ENCODE measurements around the gene EGFLAM. TPM values are rescaled to one million over a fixed set of nuclear protein-coding genes. Genes with fewer than 3 reads are reported as not detected.

The EGFLAM gene
- total RNA-seq, 2 donors from 2014 or later: not detected

DNA sequence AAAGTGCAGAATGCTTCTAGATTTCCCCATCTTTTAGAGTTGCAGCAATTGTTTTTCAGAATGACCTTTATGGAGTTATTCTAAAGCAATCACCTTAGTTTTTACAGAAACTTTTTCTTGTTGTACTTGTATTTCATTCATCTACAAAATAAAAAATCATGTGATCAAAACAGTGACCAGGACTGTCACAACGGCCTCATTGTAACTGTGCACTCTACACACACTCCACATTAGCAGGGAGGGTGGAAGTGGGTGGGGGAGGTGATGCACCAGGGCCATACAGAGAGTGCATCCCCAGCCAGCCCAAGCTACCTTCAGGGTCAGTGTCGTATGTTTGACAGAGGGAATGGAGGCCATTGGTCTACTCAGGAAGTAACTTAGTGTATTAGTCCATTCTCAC is 26.9 kb downstream of the EGFLAM start:
- Mint-ChIP-seq H3K9me3 (no peaks in the 10 kb centered on the region), H3K27ac (no peak overlapping the region), H3K27me3 (ENCODE audit: low read depth) (no peaks in the 10 kb centered on the region), H3K36me3 (ENCODE audit: insufficient read depth in 2 of 2) (no peaks in the 10 kb centered on the region), H3K4me3 (no peak overlapping the region), H3K4me1 (ENCODE audit: low read depth) (no peaks in the 10 kb centered on the region)
- DNase-seq (no peak), ATAC-seq (replicated peaks in 1 of 2) (no peak)

DNA sequence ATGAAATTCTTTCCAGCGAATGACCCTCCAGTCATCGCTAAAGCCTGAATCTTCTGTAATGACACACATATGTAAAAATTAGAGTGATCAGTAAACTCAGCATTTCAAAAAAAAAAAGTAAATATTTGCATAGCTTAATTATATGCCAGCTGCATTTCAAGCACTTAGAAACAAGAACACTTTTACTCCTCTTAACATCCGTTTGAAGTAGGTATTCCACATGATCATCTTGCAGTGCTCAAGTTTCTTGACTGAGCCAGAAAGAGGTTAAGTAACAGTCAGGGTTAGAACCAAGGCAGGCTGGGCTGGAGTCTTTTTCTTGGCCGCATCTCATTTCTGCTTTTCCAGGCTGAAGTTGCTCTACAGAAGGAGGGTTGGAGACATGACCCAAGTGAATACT is 27.6 kb downstream of the EGFLAM start:
- peaks cover under 1% of the 10 kb centered on the region for H3K4me1 Mint-ChIP-seq (ENCODE audit: low read depth)
- no peaks in the 10 kb centered on the region for H3K9me3 Mint-ChIP-seq
- no peak overlapping the region for H3K4me3 Mint-ChIP-seq
- DNase-seq (no peak), ATAC-seq (replicated peaks in 1 of 2) (no peak)
- H3K27me3 Mint-ChIP-seq (ENCODE audit: low read depth): no peaks in the 10 kb centered on the region
- H3K36me3 Mint-ChIP-seq (ENCODE audit: insufficient read depth in 2 of 2): no peaks in the 10 kb centered on the region
- H3K27ac Mint-ChIP-seq: no peak overlapping the region

- DNase-seq (no peak), ATAC-seq (replicated peaks in 1 of 2) (no peak)
- Mint-ChIP-seq H3K36me3 (ENCODE audit: insufficient read depth in 2 of 2) (no peaks in the 10 kb centered on the region), H3K9me3 (no peaks in the 10 kb centered on the region), H3K4me3 (no peak overlapping the region), H3K27ac (no peak overlapping the region), H3K27me3 (ENCODE audit: low read depth) (no peaks in the 10 kb centered on the region), H3K4me1 (ENCODE audit: low read depth) (peaks cover 5% of the 10 kb centered on the region)
These were observed 28.8 kb downstream of the EGFLAM start for GRCh38 chr5:38287124-38287523.

DNA sequence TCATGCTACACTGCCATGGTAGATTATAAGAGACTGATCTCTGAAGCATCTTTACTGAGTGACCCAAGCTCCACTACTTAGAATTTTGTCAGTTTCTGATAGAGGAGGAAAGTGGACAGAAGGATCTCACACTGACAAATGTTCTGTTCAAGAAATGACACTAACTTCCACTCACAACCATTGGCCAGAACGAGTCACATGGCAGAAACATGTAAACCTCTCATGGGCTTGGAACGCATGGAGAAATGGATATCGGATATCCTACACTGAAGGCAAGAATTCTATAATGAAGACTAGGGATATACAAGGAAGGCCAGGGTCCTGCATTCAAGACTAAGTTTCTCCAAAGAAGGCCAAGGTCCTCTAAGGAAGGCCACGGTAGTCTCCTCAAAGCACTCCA is 31.1 kb downstream of the EGFLAM start:
- Mint-ChIP-seq H3K4me1 (ENCODE audit: low read depth) (peaks cover 5% of the 10 kb centered on the region), H3K9me3 (no peaks in the 10 kb centered on the region), H3K27ac (no peak overlapping the region), H3K4me3 (no peak overlapping the region), H3K36me3 (ENCODE audit: insufficient read depth in 2 of 2) (no peaks in the 10 kb centered on the region), H3K27me3 (ENCODE audit: low read depth) (no peaks in the 10 kb centered on the region)
- ATAC-seq (replicated peaks in 1 of 2) (no peak), DNase-seq (no peak)

GRCh38 chr5:38290028-38290653 is 31.8 kb downstream of the EGFLAM start:
- Mint-ChIP-seq H3K9me3 (no peaks in the 10 kb centered on the region), H3K27me3 (ENCODE audit: low read depth) (peaks cover 4% of the 10 kb centered on the region), H3K4me1 (ENCODE audit: low read depth) (peaks cover 5% of the 10 kb centered on the region), H3K27ac (no peak overlapping the region), H3K36me3 (ENCODE audit: insufficient read depth in 2 of 2) (no peaks in the 10 kb centered on the region), H3K4me3 (no peak overlapping the region)
- no peak for ATAC-seq (replicated peaks in 1 of 2)
- DNase-seq: no peak

DNA sequence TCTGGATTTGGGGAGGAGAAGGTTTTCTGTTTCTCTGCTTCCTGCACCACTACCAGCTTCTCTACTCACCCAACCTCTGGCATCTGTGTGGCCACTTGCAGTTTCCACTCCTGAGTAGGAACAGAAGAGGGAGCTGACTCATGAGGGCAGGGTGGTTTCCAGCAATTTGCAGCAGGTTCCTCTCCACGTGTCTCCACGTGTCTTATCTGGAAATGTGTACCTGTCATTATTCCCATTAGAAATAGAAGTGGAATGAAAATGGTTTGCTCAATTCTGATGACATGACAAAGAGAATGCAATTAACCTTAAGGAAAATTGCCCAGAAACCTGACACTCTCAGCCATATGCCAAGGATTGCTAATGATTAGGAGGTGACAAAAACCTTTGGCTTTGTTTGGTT is 33.0 kb downstream of the EGFLAM start:
- Mint-ChIP-seq H3K4me3 (no peak overlapping the region), H3K36me3 (ENCODE audit: insufficient read depth in 2 of 2) (no peaks in the 10 kb centered on the region), H3K4me1 (ENCODE audit: low read depth) (peaks cover 5% of the 10 kb centered on the region), H3K9me3 (no peaks in the 10 kb centered on the region), H3K27me3 (ENCODE audit: low read depth) (peaks cover 12% of the 10 kb centered on the region), H3K27ac (no peak overlapping the region)
- ATAC-seq (replicated peaks in 1 of 2) (no peak), DNase-seq (no peak)

DNA sequence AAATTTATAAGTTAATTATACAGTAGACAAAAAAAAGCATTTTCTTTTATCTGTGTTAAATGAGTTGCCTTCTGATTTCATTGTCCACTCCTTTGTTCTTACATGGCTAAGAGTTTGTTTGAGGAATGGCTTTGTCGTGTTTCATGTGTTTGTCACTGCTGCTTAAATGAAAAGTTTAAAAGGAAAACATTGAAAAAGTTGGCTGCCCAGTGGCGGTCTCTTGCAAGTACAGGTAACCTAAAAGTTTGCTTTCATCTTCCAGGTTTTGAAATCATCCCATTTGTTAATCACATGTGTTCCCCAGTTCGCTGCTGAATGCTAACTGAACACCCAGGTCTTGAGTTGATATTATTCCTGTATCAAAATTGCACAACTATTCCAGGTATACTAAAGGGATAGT is 33.9 kb downstream of the EGFLAM start:
- no peak overlapping the region for H3K4me3 Mint-ChIP-seq
- H3K36me3 Mint-ChIP-seq (ENCODE audit: insufficient read depth in 2 of 2): no peaks in the 10 kb centered on the region
- no peak for DNase-seq
- peaks cover 5% of the 10 kb centered on the region for H3K4me1 Mint-ChIP-seq (ENCODE audit: low read depth)
- no peaks in the 10 kb centered on the region for H3K9me3 Mint-ChIP-seq
- no peak for ATAC-seq (replicated peaks in 1 of 2)
- H3K27ac Mint-ChIP-seq: no peak overlapping the region
- peaks cover 12% of the 10 kb centered on the region for H3K27me3 Mint-ChIP-seq (ENCODE audit: low read depth)

DNA sequence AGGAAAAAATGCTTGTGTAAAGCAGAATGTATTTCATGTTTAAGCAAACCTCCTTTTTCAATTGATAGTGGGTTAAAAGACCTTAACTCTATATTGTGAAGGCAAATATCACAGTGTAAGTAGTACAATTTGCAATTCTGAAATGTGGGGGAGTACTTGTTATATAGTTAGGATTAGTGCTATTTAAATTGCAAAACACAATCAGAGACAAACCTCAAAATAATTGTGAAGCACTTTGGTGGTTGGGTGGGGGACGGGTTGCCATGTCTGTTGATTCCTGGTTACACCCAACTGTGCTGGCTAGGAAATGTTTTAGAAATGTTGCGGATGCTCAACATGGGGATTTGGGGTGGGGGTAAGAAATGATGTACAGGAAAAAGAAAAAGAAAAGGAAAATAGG is 37.4 kb downstream of the EGFLAM start:
- Mint-ChIP-seq H3K27ac (no peak overlapping the region), H3K4me1 (ENCODE audit: low read depth) (peaks cover 5% of the 10 kb centered on the region), H3K27me3 (ENCODE audit: low read depth) (peaks cover 18% of the 10 kb centered on the region), H3K4me3 (no peak overlapping the region), H3K36me3 (ENCODE audit: insufficient read depth in 2 of 2) (no peaks in the 10 kb centered on the region), H3K9me3 (peaks cover 2% of the 10 kb centered on the region in 2 donors)
- no peak for ATAC-seq (replicated peaks in 1 of 2)
- no peak for DNase-seq

DNA sequence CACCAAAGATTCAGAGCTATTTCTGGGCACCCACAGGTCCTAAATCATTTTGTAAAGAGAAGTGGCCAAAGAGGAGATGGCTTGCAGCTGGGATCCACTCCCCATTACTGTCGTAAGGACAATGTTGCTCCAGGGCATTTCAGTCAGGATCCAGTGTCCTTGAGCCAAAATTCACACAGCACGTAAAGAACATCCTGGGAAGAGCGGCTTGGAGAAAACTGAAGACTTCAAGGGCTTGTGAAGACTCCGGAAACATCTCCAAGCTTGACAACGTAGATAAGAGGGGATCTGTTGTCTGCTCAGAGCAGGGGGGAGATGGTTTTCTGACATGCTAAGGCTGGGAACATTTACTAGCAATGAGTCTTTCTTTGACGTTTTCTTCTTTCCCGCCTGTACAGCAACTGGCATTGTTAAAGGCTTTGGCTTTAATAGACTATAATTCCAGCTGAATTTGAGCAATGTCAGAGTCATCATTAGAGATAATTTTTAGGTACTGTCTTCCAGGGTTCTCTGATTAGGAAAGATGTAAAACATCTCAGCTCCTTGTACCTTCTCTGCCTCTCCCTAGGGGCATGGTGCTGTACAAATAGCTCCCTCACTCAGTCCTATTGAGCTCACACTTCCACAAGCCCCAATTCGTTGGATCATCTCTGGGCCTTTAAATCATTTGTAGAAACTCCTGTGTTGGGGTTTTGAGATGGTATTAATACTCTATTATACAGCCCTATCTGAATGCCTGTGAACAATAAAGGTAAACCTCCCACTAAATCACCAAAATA is 39.7 kb downstream of the EGFLAM start:
- ATAC-seq (replicated peaks in 1 of 2): no peak
- Mint-ChIP-seq H3K27me3 (ENCODE audit: low read depth) (peaks cover 18% of the 10 kb centered on the region), H3K4me1 (ENCODE audit: low read depth) (no peaks in the 10 kb centered on the region), H3K36me3 (ENCODE audit: insufficient read depth in 2 of 2) (no peaks in the 10 kb centered on the region), H3K4me3 (no peak overlapping the region), H3K9me3 (peaks cover 7% of the 10 kb centered on the region in 2 donors), H3K27ac (no peak overlapping the region)
- DNase-seq: no peak

- Mint-ChIP-seq H3K27ac (no peak overlapping the region), H3K4me1 (ENCODE audit: low read depth) (no peaks in the 10 kb centered on the region), H3K36me3 (ENCODE audit: insufficient read depth in 2 of 2) (peaks cover 1 to 3% of the 10 kb centered on the region in 2 donors), H3K9me3 (peaks cover 7 to 10% of the 10 kb centered on the region in 2 donors), H3K27me3 (ENCODE audit: low read depth) (peaks cover 18% of the 10 kb centered on the region), H3K4me3 (no peak overlapping the region)
- no peak for ATAC-seq (replicated peaks in 1 of 2)
- no peak for DNase-seq
These were observed 41.2 kb downstream of the EGFLAM start for GRCh38 chr5:38299585-38299984.

- Mint-ChIP-seq H3K36me3 (ENCODE audit: insufficient read depth in 2 of 2) (peaks cover 2 to 9% of the 10 kb centered on the region in 2 donors), H3K27me3 (ENCODE audit: low read depth) (no peaks in the 10 kb centered on the region), H3K27ac (no peak overlapping the region), H3K9me3 (peaks cover 18 to 19% of the 10 kb centered on the region in 2 donors), H3K4me1 (ENCODE audit: low read depth) (no peaks in the 10 kb centered on the region), H3K4me3 (no peak overlapping the region)
- DNase-seq: no peak
- no peak for ATAC-seq (replicated peaks in 1 of 2)
These were observed 46.8 kb downstream of the EGFLAM start for GRCh38 chr5:38305148-38305547.

DNA sequence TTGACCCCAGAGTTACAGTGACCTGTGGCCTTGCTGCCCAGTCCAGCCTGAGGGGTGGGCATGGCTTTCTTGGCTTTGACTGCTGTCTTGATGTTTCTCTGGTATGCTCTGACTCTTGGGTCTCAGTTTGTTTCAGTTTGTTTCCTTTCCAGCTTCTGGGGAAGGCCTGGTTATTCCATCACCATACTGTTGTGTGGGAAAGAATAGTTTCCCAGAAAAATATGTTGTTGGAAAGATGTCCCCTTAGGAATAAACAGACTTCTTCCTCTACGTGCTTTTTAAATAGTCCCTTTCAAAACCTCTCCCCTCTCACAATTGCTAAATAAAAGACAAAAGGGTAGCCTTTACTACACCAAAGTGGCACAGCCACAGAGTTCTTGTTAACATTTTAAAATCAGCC is 49.5 kb downstream of the EGFLAM start:
- ATAC-seq (replicated peaks in 1 of 2): no peak
- Mint-ChIP-seq H3K4me1 (ENCODE audit: low read depth) (no peaks in the 10 kb centered on the region), H3K27me3 (ENCODE audit: low read depth) (peaks cover 8% of the 10 kb centered on the region), H3K27ac (no peak overlapping the region), H3K4me3 (no peak overlapping the region), H3K36me3 (ENCODE audit: insufficient read depth in 2 of 2) (peaks cover 2 to 9% of the 10 kb centered on the region in 2 donors), H3K9me3 (peaks cover 11 to 12% of the 10 kb centered on the region in 2 donors)
- DNase-seq: no peak

DNA sequence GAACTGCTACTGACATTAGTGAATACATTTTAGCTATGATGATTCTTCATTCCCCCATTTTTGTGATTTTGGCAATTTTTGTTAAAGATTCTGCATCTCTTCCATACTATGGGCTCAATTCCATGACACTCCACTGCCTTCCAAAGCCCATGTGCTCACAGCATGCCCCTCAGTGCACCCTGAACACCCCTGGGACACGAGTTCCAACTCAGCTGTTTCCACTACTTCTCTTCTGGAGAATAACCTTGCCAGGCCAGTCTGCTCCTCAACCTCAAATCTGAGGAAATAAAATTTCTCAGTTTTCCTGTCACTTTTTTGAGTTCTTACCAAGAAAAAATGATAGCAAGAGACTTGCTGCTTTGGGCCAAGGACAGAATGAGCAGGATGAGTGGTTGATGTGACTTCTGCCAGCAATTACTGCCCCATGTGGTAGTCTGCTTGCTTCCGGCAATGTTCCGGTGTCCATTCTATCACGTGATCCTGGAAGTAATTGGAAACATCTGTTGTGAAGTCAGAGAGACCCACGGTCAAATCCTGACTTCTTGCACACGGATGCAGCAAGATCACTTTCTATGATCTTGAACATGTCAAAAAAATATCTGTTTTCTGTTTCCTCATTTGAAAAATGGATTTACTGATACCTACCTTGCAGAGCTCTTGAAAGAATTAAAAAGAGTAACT is 58.3 kb downstream of the EGFLAM start:
- H3K27me3 Mint-ChIP-seq (ENCODE audit: low read depth): no peaks in the 10 kb centered on the region
- no peaks in the 10 kb centered on the region for H3K9me3 Mint-ChIP-seq
- DNase-seq: no peak
- no peak for ATAC-seq (replicated peaks in 1 of 2)
- no peak overlapping the region for H3K4me3 Mint-ChIP-seq
- no peak overlapping the region for H3K27ac Mint-ChIP-seq
- H3K36me3 Mint-ChIP-seq (ENCODE audit: insufficient read depth in 2 of 2): no peaks in the 10 kb centered on the region
- no peaks in the 10 kb centered on the region for H3K4me1 Mint-ChIP-seq (ENCODE audit: low read depth)
